ENCODE data around the gene ALG14. TPM values are rescaled to one million over a fixed set of nuclear protein-coding genes. Genes with fewer than 3 reads are reported as not detected.

ALG14 gene
- total and polyA plus RNA-seq, 8 donors = 1.1 to 6.2 (median 5.6) TPM

- 47 to 48% methylated on average over 6 of the region's 6 CpGs for WGBS, 2 donors
- no peaks in the 10 kb centered on the region for H3K9me3 ChIP-seq
- TF ChIP-seq CTCF (IDR thresholded peaks at IDR 0.05) = no peak
- ATAC-seq (peak in 3 of 4 donors; percentile 33 to 76 (median 57)), DNase-seq (peak in 1 of 6 donors; percentile 30), FAIRE-seq (no peak)
- peak overlapping the region in 2 of 4 donors; percentile 47 to 62 for H3K27ac ChIP-seq
- H3K36me3 ChIP-seq = no peaks in the 10 kb centered on the region
- no peaks in the 10 kb centered on the region for H3K27me3 ChIP-seq
- no peak overlapping the region for H3K4me3 ChIP-seq
- H3K4me1 ChIP-seq = peaks cover 0 to 28% (median 0%) of the 10 kb centered on the region in 3 donors
- intact Hi-C loops (cut with DNase I) = no loop called here
Measured at GRCh38 chr1:94955767-94956632, 116.8 kb downstream of the ALG14 start.

- H3K36me3 ChIP-seq = no peaks in the 10 kb centered on the region
- TF ChIP-seq CTCF (IDR thresholded peaks at IDR 0.05) = no peak
- ATAC-seq (no peak), FAIRE-seq (no peak), DNase-seq (no peak)
- H3K27ac ChIP-seq = no peak overlapping the region
- intact Hi-C loops (cut with DNase I) = no loop called here
- no peaks in the 10 kb centered on the region for H3K9me3 ChIP-seq
- WGBS, 2 donors = 84 to 89% methylated on average over 9 of the region's 9 CpGs
- no peak overlapping the region for H3K4me3 ChIP-seq
- H3K27me3 ChIP-seq = no peaks in the 10 kb centered on the region
- H3K4me1 ChIP-seq = peaks cover 4 to 31% (median 9%) of the 10 kb centered on the region in 3 donors
Measured at GRCh38 chr1:94954263-94955220, 118.2 kb downstream of the ALG14 start.

GRCh38 chr1:94953746-94954145 lies 119.0 kb downstream of the ALG14 start:
- intact Hi-C loops (cut with DNase I) = no loop called here
- H3K27me3 ChIP-seq = no peaks in the 10 kb centered on the region
- no peaks in the 10 kb centered on the region for H3K36me3 ChIP-seq
- ATAC-seq (no peak), FAIRE-seq (no peak), DNase-seq (no peak)
- H3K4me1 ChIP-seq = peaks cover 4 to 31% (median 12%) of the 10 kb centered on the region in 3 donors
- no peaks in the 10 kb centered on the region for H3K9me3 ChIP-seq
- H3K27ac ChIP-seq = no peak overlapping the region
- no peak overlapping the region for H3K4me3 ChIP-seq
- 87 to 89% methylated on average over 6 of the region's 6 CpGs for WGBS, 2 donors
- TF ChIP-seq CTCF (IDR thresholded peaks at IDR 0.05) = no peak

GRCh38 chr1:94953107-94953506 lies 119.6 kb downstream of the ALG14 start:
- FAIRE-seq (no peak), ATAC-seq (no peak), DNase-seq (peak in 1 of 6 donors; percentile 28)
- no peak overlapping the region for H3K4me3 ChIP-seq
- H3K4me1 ChIP-seq = peaks cover 4 to 31% (median 12%) of the 10 kb centered on the region in 3 donors
- H3K27ac ChIP-seq = no peak overlapping the region
- H3K36me3 ChIP-seq = no peaks in the 10 kb centered on the region
- TF ChIP-seq CTCF (IDR thresholded peaks at IDR 0.05) = no peak
- H3K9me3 ChIP-seq = no peaks in the 10 kb centered on the region
- intact Hi-C loops (cut with DNase I) = no loop called here
- no peaks in the 10 kb centered on the region for H3K27me3 ChIP-seq
